Mesenchymal stem cell (in vitro differentiated cells and primary cell): ENCODE data around the gene RBFOX1.

Source experiments
- DNase-seq: peaks from one replicate; pipeline ENCODE4 v3.0.0-alpha.2; 2013
- H2AFZ ChIP-seq: one replicate; pipeline ENCODE4 v1.6.1; 2013; ENCODE audit warnings: low read depth, mild to moderate bottlenecking, control low read depth, inconsistent platforms, low read length, moderate library complexity
- H2AK5ac ChIP-seq: 2 replicates; pipeline ENCODE4 v1.6.1; 2013; ENCODE audit warnings: low read length, moderate library complexity, mild to moderate bottlenecking, inconsistent platforms; ENCODE audit not compliant: severe bottlenecking
- H2BK120ac ChIP-seq: one replicate; pipeline ENCODE4 v1.6.1; 2013; ENCODE audit warnings: low read depth, mild to moderate bottlenecking, inconsistent platforms, low read length, moderate library complexity
- H2BK12ac ChIP-seq, 2 experiments: one replicate each; pipeline ENCODE4 v1.6.1; 2013; ENCODE audit warnings: inconsistent platforms in 2 of 2, low read length in 2 of 2, mild to moderate bottlenecking in 2 of 2, moderate library complexity in 2 of 2, control low read depth in 1 of 2
- H2BK15ac ChIP-seq: one replicate; pipeline ENCODE4 v1.6.1; 2013; ENCODE audit warnings: mild to moderate bottlenecking, low read depth, inconsistent platforms; ENCODE audit not compliant: poor library complexity, severe bottlenecking
- H2BK5ac ChIP-seq: 2 replicates; pipeline ENCODE4 v1.6.1; 2013; ENCODE audit warnings: low read depth, mild to moderate bottlenecking, low read length, control low read depth, inconsistent platforms; ENCODE audit not compliant: poor library complexity, severe bottlenecking
- H3K14ac ChIP-seq, 2 experiments: one replicate each; pipeline ENCODE4 v1.6.1; 2013; ENCODE audit warnings: inconsistent platforms in 2 of 2, low read length in 2 of 2, control low read depth in 1 of 2, mild to moderate bottlenecking in 1 of 2, moderate library complexity in 1 of 2
- H3K18ac ChIP-seq, 2 experiments: one replicate each; pipeline ENCODE4 v1.6.1; 2013; ENCODE audit warnings: inconsistent platforms in 2 of 2, low read length in 2 of 2, control low read depth in 1 of 2, low read depth in 1 of 2, mild to moderate bottlenecking in 1 of 2
- H3K23ac ChIP-seq, 2 experiments: one replicate each; pipeline ENCODE4 v1.6.1; 2013; ENCODE audit warnings: inconsistent platforms in 2 of 2, low read length in 2 of 2, mild to moderate bottlenecking in 2 of 2, moderate library complexity in 2 of 2, control low read depth in 1 of 2
- H3K27ac ChIP-seq: 2 replicates; pipeline ENCODE4 v1.5.1; 2013; ENCODE audit warnings: mild to moderate bottlenecking, moderate library complexity, low read length, control low read depth, inconsistent platforms; ENCODE audit not compliant: poor library complexity, severe bottlenecking
- H3K27me3 ChIP-seq, 2 experiments: 2 replicates each; pipeline versions ENCODE4 v1.6.1 to v1.7.0; 2013; ENCODE audit warnings: low read length in 2 of 2, mild to moderate bottlenecking in 2 of 2, moderate library complexity in 2 of 2, control low read depth in 1 of 2, inconsistent platforms in 1 of 2; ENCODE audit not compliant: control insufficient read depth in 1 of 2, insufficient read depth in 1 of 2
- H3K36me3 ChIP-seq, 2 experiments: 2 replicates each; pipeline versions ENCODE4 v1.6.1 to v1.7.0; 2013; ENCODE audit warnings: low read length in 2 of 2, control low read depth in 1 of 2, inconsistent platforms in 1 of 2, low read depth in 1 of 2, mild to moderate bottlenecking in 1 of 2; ENCODE audit not compliant: insufficient read depth in 2 of 2, control insufficient read depth in 1 of 2
- H3K4ac ChIP-seq, 2 experiments: one replicate each; pipeline ENCODE4 v1.6.1; 2013; ENCODE audit warnings: inconsistent platforms in 2 of 2, low read length in 2 of 2, mild to moderate bottlenecking in 2 of 2, moderate library complexity in 2 of 2, control low read depth in 1 of 2, low read depth in 1 of 2
- H3K4me1 ChIP-seq: 2 replicates; pipeline ENCODE4 v1.6.1; 2013; ENCODE audit warnings: low read depth, low read length, control low read depth; ENCODE audit not compliant: control insufficient read depth, insufficient read depth
- H3K4me2 ChIP-seq: 2 replicates; pipeline ENCODE4 v1.6.1; 2013; ENCODE audit warnings: low read length, mild to moderate bottlenecking, inconsistent platforms; ENCODE audit not compliant: poor library complexity, severe bottlenecking
- H3K4me3 ChIP-seq, 2 experiments: 2 replicates each; pipeline versions ENCODE4 v1.5.1 to v1.7.0; 2013; ENCODE audit warnings: low read length in 2 of 2, mild to moderate bottlenecking in 2 of 2, control low read depth in 1 of 2, low read depth in 1 of 2; ENCODE audit not compliant: insufficient read depth in 1 of 2
- H3K79me1 ChIP-seq: replicated peaks from 2 replicates; pipeline ENCODE4 v1.6.1; 2013; ENCODE audit warnings: mild to moderate bottlenecking, control low read depth, low read length, inconsistent platforms; ENCODE audit not compliant: poor library complexity, severe bottlenecking
- H3K9ac ChIP-seq: 2 replicates; pipeline ENCODE4 v1.7.0; 2013; ENCODE audit warnings: mild to moderate bottlenecking, low read length, moderate library complexity
- H3K9me3 ChIP-seq: 2 replicates; pipeline ENCODE4 v1.7.0; 2013; ENCODE audit warnings: mild to moderate bottlenecking, low read length; ENCODE audit not compliant: control insufficient read depth
- H4K8ac ChIP-seq: one replicate; pipeline ENCODE4 v1.6.1; 2013; ENCODE audit warnings: inconsistent platforms, mild to moderate bottlenecking, low read length, moderate library complexity
- H4K91ac ChIP-seq: one replicate; pipeline ENCODE4 v1.6.1; 2013; ENCODE audit warnings: mild to moderate bottlenecking, low read length, inconsistent platforms
- WGBS: methylation state at CpG from one replicate; pipeline ENCODE4 v1.1.7; 2013; ENCODE audit warnings: mixed read lengths; 5-methylcytosine and 5-hydroxymethylcytosine counted together

The RBFOX1 gene

GRCh38 chr16:7391694-7392093, 59.0 kb downstream of the RBFOX1 start:
- Histone ChIP-seq H3K18ac (no peak overlapping the region), H3K23ac (no peak overlapping the region), H3K9ac (no peak overlapping the region), H4K91ac (no peak overlapping the region), H2BK12ac (no peak overlapping the region), H3K4ac (no peak overlapping the region), H2BK5ac (no peak overlapping the region), H3K4me3 (no peak overlapping the region), H2AK5ac (no peak overlapping the region), H3K36me3 (no peaks in the 10 kb centered on the region), H3K27ac (no peak overlapping the region), H2BK15ac (no peak overlapping the region), H2AFZ (no peak overlapping the region), H3K4me2 (no peak overlapping the region), H3K79me1 (no peaks in the 10 kb centered on the region), H2BK120ac (no peak overlapping the region), H4K8ac (no peak overlapping the region), H3K27me3 (no peaks in the 10 kb centered on the region), H3K9me3 (no peaks in the 10 kb centered on the region), H3K14ac (no peak overlapping the region), H3K4me1 (no peaks in the 10 kb centered on the region)
- WGBS = 76% methylated on average over 5 of the region's 5 CpGs
- DNase-seq = no peak

- Histone ChIP-seq H3K4me3 (no peak overlapping the region), H2AFZ (no peak overlapping the region), H2BK5ac (no peak overlapping the region), H3K27me3 (no peaks in the 10 kb centered on the region), H3K23ac (no peak overlapping the region), H3K79me1 (no peaks in the 10 kb centered on the region), H2BK12ac (no peak overlapping the region), H3K4me2 (no peak overlapping the region), H3K27ac (no peak overlapping the region), H3K4me1 (no peaks in the 10 kb centered on the region), H3K9me3 (no peaks in the 10 kb centered on the region), H2BK120ac (no peak overlapping the region), H3K14ac (no peak overlapping the region), H3K4ac (no peak overlapping the region), H4K91ac (no peak overlapping the region), H4K8ac (no peak overlapping the region), H2AK5ac (no peak overlapping the region), H3K36me3 (no peaks in the 10 kb centered on the region), H3K18ac (no peak overlapping the region), H3K9ac (no peak overlapping the region), H2BK15ac (no peak overlapping the region)
- WGBS = no CpG with 5 or more reads among the region's 1 CpG
- no peak for DNase-seq
These were observed 59.6 kb downstream of the RBFOX1 start for GRCh38 chr16:7392206-7392605.

- DNase-seq = no peak
- Histone ChIP-seq H3K4me1 (no peaks in the 10 kb centered on the region), H3K27ac (no peak overlapping the region), H3K36me3 (no peaks in the 10 kb centered on the region), H3K4ac (no peak overlapping the region), H4K8ac (no peak overlapping the region), H3K79me1 (no peaks in the 10 kb centered on the region), H3K9me3 (no peaks in the 10 kb centered on the region), H3K27me3 (no peaks in the 10 kb centered on the region), H3K14ac (no peak overlapping the region), H2BK15ac (no peak overlapping the region), H2BK120ac (no peak overlapping the region), H2BK12ac (no peak overlapping the region), H3K18ac (no peak overlapping the region), H3K4me2 (no peak overlapping the region), H2AFZ (no peak overlapping the region), H3K4me3 (no peak overlapping the region), H2BK5ac (no peak overlapping the region), H4K91ac (no peak overlapping the region), H3K23ac (no peak overlapping the region), H3K9ac (no peak overlapping the region), H2AK5ac (no peak overlapping the region)
- 77% methylated on average over 4 of the region's 4 CpGs for WGBS
These were observed 61.0 kb downstream of the RBFOX1 start for GRCh38 chr16:7393680-7394079.

GRCh38 chr16:7394720-7395336, 62.2 kb downstream of the RBFOX1 start:
- Histone ChIP-seq H3K23ac (no peak overlapping the region), H2AK5ac (no peak overlapping the region), H2BK15ac (no peak overlapping the region), H3K18ac (no peak overlapping the region), H3K4me1 (no peaks in the 10 kb centered on the region), H3K14ac (no peak overlapping the region), H3K79me1 (no peaks in the 10 kb centered on the region), H3K4ac (no peak overlapping the region), H3K9ac (no peak overlapping the region), H2BK5ac (no peak overlapping the region), H3K36me3 (no peaks in the 10 kb centered on the region), H3K9me3 (no peaks in the 10 kb centered on the region), H3K27ac (no peak overlapping the region), H4K91ac (no peak overlapping the region), H2AFZ (no peak overlapping the region), H2BK120ac (no peak overlapping the region), H4K8ac (no peak overlapping the region), H3K4me3 (no peak overlapping the region), H3K4me2 (no peak overlapping the region), H2BK12ac (no peak overlapping the region), H3K27me3 (no peaks in the 10 kb centered on the region)
- 81% methylated on average over 6 of the region's 7 CpGs for WGBS
- DNase-seq = no peak
